ENCODE measurements around the gene SCGB1A1. TPM values are rescaled to one million over a fixed set of nuclear protein-coding genes. Genes with fewer than 3 reads are reported as not detected.

The SCGB1A1 gene
- total RNA-seq, 1 experiment from 2014 or later: not detected

Other genes starting within 250 kb of the SCGB1A1 start
- not detected in 2 replicates for gene SCGB1D1, start 228.8 kb upstream of the SCGB1A1 start, total RNA-seq (2014; rRNA removed; shearing (Covaris generic))
- gene SCGB2A1, start 210.4 kb upstream of the SCGB1A1 start, total RNA-seq (2014; rRNA removed; shearing (Covaris generic)): not detected in 2 replicates
- not detected in 2 replicates for gene SCGB1D2, start 176.8 kb upstream of the SCGB1A1 start, total RNA-seq (2014; rRNA removed; shearing (Covaris generic))
- not detected in 2 replicates for gene SCGB2A2, start 148.9 kb upstream of the SCGB1A1 start, total RNA-seq (2014; rRNA removed; shearing (Covaris generic))
- gene SCGB1D4, start 120.0 kb upstream of the SCGB1A1 start, total RNA-seq (2014; rRNA removed; shearing (Covaris generic)): not detected in 2 replicates
- gene ASRGL1, start 81.6 kb upstream of the SCGB1A1 start, total RNA-seq (2014; rRNA removed; shearing (Covaris generic)): 19.9 and 26.5 TPM in 2 replicates
- gene AHNAK, start 127.8 kb downstream of the SCGB1A1 start, total RNA-seq (2014; rRNA removed; shearing (Covaris generic)): 298 and 391 TPM in 2 replicates
- 1,294 and 1,343 TPM in 2 replicates for gene EEF1G, start 154.9 kb downstream of the SCGB1A1 start, total RNA-seq (2014; rRNA removed; shearing (Covaris generic))
- 7.9 and 9.6 TPM in 2 replicates for gene TUT1, start 172.5 kb downstream of the SCGB1A1 start, total RNA-seq (2014; rRNA removed; shearing (Covaris generic))
- 114 and 139 TPM in 2 replicates for gene MTA2, start 182.8 kb downstream of the SCGB1A1 start, total RNA-seq (2014; rRNA removed; shearing (Covaris generic))
- gene EML3, start 193.7 kb downstream of the SCGB1A1 start, total RNA-seq (2014; rRNA removed; shearing (Covaris generic)): 16.0 and 19.5 TPM in 2 replicates
- gene ROM1, start 194.2 kb downstream of the SCGB1A1 start, total RNA-seq (2014; rRNA removed; shearing (Covaris generic)): 3.4 and 6.4 TPM in 2 replicates
- gene B3GAT3, start 203.0 kb downstream of the SCGB1A1 start, total RNA-seq (2014; rRNA removed; shearing (Covaris generic)): 58.9 and 67.7 TPM in 2 replicates
- 184 and 257 TPM in 2 replicates for gene GANAB, start 227.6 kb downstream of the SCGB1A1 start, total RNA-seq (2014; rRNA removed; shearing (Covaris generic))
- 25.6 and 25.9 TPM in 2 replicates for gene INTS5, start 234.3 kb downstream of the SCGB1A1 start, total RNA-seq (2014; rRNA removed; shearing (Covaris generic))
- gene C11orf98, start 246.2 kb downstream of the SCGB1A1 start, total RNA-seq (2014; rRNA removed; shearing (Covaris generic)): 100 and 104 TPM in 2 replicates
- 3.0 and 8.7 TPM in 2 replicates for gene CSKMT, start 246.3 kb downstream of the SCGB1A1 start, total RNA-seq (2014; rRNA removed; shearing (Covaris generic))

Measured in A172 (cell line).